GM19351 (cell line): Measurements from ENCODE around the gene CARS2.
"Not testable (repeated sequence)": the region's sequence is repeated elsewhere in the genome, so short reads cannot be mapped to it uniquely, and the experiment has no call there.

Experiments
- ATAC-seq: cut with Tn5 transposase; IDR thresholded peaks from one replicate; pipeline ENCODE4 v1.9.1; 2021; ENCODE audit warnings: mild to moderate bottlenecking, moderate library complexity; ENCODE audit not compliant: unreplicated experiment

The CARS2 gene

GRCh38 chr13:110639935-110640334, 66.0 kb downstream of the CARS2 start:
- no peak for ATAC-seq

GRCh38 chr13:110638814-110639806, 66.8 kb downstream of the CARS2 start:
- ATAC-seq, result no peak

- no peak for ATAC-seq
Measured at GRCh38 chr13:110638257-110638656, 67.7 kb downstream of the CARS2 start.

- ATAC-seq, result no peak
Measured at GRCh38 chr13:110637747-110638146, 68.2 kb downstream of the CARS2 start.

- no peak for ATAC-seq
Measured at GRCh38 chr13:110637275-110637674, 68.6 kb downstream of the CARS2 start.

- no peak for ATAC-seq
Measured at GRCh38 chr13:110636701-110637201, 69.2 kb downstream of the CARS2 start.

- ATAC-seq, result no peak
Measured at GRCh38 chr13:110636053-110636475, 69.9 kb downstream of the CARS2 start.

GRCh38 chr13:110635405-110636002, 70.4 kb downstream of the CARS2 start:
- no peak for ATAC-seq

- ATAC-seq, result no peak
Measured at GRCh38 chr13:110634558-110634957, 71.4 kb downstream of the CARS2 start.

- ATAC-seq, result no peak
Measured at GRCh38 chr13:110633776-110634175, 72.1 kb downstream of the CARS2 start.

- not testable (repeated sequence) for ATAC-seq
Measured at GRCh38 chr13:110632255-110632654, 73.7 kb downstream of the CARS2 start.

- no peak for ATAC-seq
Measured at GRCh38 chr13:110630566-110631119, 75.3 kb downstream of the CARS2 start.

GRCh38 chr13:110629735-110630134, 76.2 kb downstream of the CARS2 start:
- no peak for ATAC-seq

GRCh38 chr13:110628952-110629701, 76.8 kb downstream of the CARS2 start:
- ATAC-seq, result no peak

- ATAC-seq, result no peak
Measured at GRCh38 chr13:110628477-110628793, 77.5 kb downstream of the CARS2 start.

GRCh38 chr13:110627761-110628476, 78.0 kb downstream of the CARS2 start:
- no peak for ATAC-seq

- ATAC-seq, result no peak
Measured at GRCh38 chr13:110627351-110627750, 78.6 kb downstream of the CARS2 start.

- ATAC-seq, result no peak
Measured at GRCh38 chr13:110626521-110626920, 79.4 kb downstream of the CARS2 start.

- no peak for ATAC-seq
Measured at GRCh38 chr13:110625771-110626321, 80.1 kb downstream of the CARS2 start.
